ENCODE results near the gene CATSPERD.

- no peak for TF ChIP-seq CTCF (IDR thresholded peaks at IDR 0.05)
- TF ChIP-seq ZFX (IDR thresholded peaks at IDR 0.05; ENCODE audit: borderline replicate concordance): no peak
These were observed 84.4 kb downstream of the CATSPERD start, which contains the start of gene NRTN for GRCh38 chr19:5804516-5805461.
